Articular chondrocyte of knee joint (primary cell): ENCODE measurements around the gene ALDH8A1. TPM values are rescaled to one million over a fixed set of nuclear protein-coding genes. Genes with fewer than 3 reads are reported as not detected.

Experiments
- total RNA-seq: library from RNA; depleted of rRNA; stranded (reverse); fragments of >200 nt; gene quantifications from 2 replicates; pipeline ENCODE4 v1.2.3, GENCODE V29; 2012

The ALDH8A1 gene, protein sequence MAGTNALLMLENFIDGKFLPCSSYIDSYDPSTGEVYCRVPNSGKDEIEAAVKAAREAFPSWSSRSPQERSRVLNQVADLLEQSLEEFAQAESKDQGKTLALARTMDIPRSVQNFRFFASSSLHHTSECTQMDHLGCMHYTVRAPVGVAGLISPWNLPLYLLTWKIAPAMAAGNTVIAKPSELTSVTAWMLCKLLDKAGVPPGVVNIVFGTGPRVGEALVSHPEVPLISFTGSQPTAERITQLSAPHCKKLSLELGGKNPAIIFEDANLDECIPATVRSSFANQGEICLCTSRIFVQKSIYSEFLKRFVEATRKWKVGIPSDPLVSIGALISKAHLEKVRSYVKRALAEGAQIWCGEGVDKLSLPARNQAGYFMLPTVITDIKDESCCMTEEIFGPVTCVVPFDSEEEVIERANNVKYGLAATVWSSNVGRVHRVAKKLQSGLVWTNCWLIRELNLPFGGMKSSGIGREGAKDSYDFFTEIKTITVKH
- total RNA-seq = 0.43 and 0.78 TPM in 2 replicates

DNA sequence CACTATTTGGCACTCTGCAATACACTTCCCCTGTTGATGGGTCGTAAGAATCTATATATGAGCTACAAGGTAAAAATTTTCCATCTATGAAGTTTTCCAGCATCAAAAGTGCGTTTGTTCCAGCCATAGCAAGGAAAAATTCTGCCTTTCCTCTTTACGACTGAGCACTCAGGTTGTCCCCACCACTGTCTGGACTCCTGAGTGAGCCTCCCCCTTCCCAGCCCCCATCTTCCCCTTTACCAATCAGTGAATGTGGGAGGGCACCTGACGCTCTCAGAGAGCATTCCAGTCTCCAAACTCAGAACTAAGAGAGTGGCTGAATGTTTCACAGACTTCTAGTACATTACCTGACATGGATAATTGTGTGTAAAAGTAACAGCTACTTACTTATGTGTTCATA, at the start of gene ALDH8A1:
ALDH8A1 (minus strand) TSS at position 175 of the 400 bp plus-strand sequence; CDS start at position 127, 48 bp downstream.

Other genes starting within 250 kb of the ALDH8A1 start
- gene HBS1L, start 104.7 kb upstream of the ALDH8A1 start, total RNA-seq = 125 and 133 TPM in 2 replicates
- gene MYB, start 231.2 kb upstream of the ALDH8A1 start, total RNA-seq = 0.11 and 0.13 TPM in 2 replicates